Stomach (tissue), 9 donors: ENCODE results near the gene MMD2. TPM values are rescaled to one million over a fixed set of nuclear protein-coding genes. Genes with fewer than 3 reads are reported as not detected.

Source experiments
- DNase-seq, 2 donors: peaks; one replicate each; pipeline versions ENCODE4 v3.0.0 to v3.0.0-alpha.2; 2013 to 2019
- H3K27ac ChIP-seq, 5 donors: fragments of 200-600 bp in 4 of 5; sonication (generic) in 4 of 5; one replicate each; pipeline ENCODE4 v1.5.1; 2013 to 2019; ENCODE audit warnings: mild to moderate bottlenecking in 1 of 5, moderate library complexity in 1 of 5
- H3K27me3 ChIP-seq, 3 donors: fragments of 200-600 bp; sonication (generic); one replicate each; pipeline ENCODE4 v1.5.1; 2017 to 2019; ENCODE audit warnings: mixed run types in 1 of 3
- H3K36me3 ChIP-seq, 4 donors: fragments of 200-600 bp; sonication (generic); 1 replicate in 3 of 4; 2 replicates in 1 of 4; pipeline ENCODE4 v1.5.1; 2016 to 2019
- H3K4me1 ChIP-seq, 4 donors: fragments of 200-600 bp; sonication (generic); one replicate each; pipeline ENCODE4 v1.5.1; 2016 to 2019
- H3K4me3 ChIP-seq, 4 donors: fragments of 200-600 bp; sonication (generic) in 3 of 4; one replicate each; pipeline ENCODE4 v1.5.1; 2016 to 2019; ENCODE audit warnings: mild to moderate bottlenecking in 1 of 4
- H3K9me3 ChIP-seq, 4 donors: fragments of 200-600 bp; sonication (generic); one replicate each; pipeline ENCODE4 v1.5.1; 2016 to 2019
- EP300 ChIP-seq: sonication (generic); formaldehyde crosslinking; IDR thresholded peaks from one replicate; pipeline ENCODE4 v1.6.1; 2017; ENCODE audit warnings: antibody characterized with exemption
- POLR2A ChIP-seq, 4 donors: fragments of 450-650 bp; IDR thresholded peaks; one replicate each; pipeline ENCODE4 v1.6.1; 2016; ENCODE audit warnings: antibody characterized with exemption in 4 of 4, control low read depth in 2 of 4, mild to moderate bottlenecking in 1 of 4, moderate library complexity in 1 of 4
- POLR2AphosphoS5 ChIP-seq, 3 donors: sonication (generic); formaldehyde crosslinking; IDR thresholded peaks; one replicate each; pipeline ENCODE4 v1.6.1; 2016; ENCODE audit warnings: antibody characterized with exemption in 3 of 3
- WGBS, 5 donors: extraction: QIAGEN DNeasy Blood & Tissue Kit in 3 of 5; methylation state at CpG; one replicate each; pipeline versions ENCODE4 v1.1.5 to v1.1.7; 2013 to 2018; 5-methylcytosine and 5-hydroxymethylcytosine counted together
- intact Hi-C: fragments of 100-400 bp; cut with DNase I; formaldehyde crosslinking; loops from one replicate; pipeline ENCODE4 v1.15.1; 2023; ENCODE audit warnings: low total_unique reads
- polyA plus RNA-seq, 3 donors: library from polyadenylated mRNA; stranded (reverse); fragments of 200-250 nt; gene quantifications; one replicate each; pipeline ENCODE4 v1.2.3, GENCODE V29; 2013
- total RNA-seq, 5 donors: library from RNA; depleted of rRNA; stranded (reverse); fragments of >200 nt; gene quantifications; one replicate each; pipeline versions ENCODE4 v1.1.0 to v1.2.3, GENCODE V29; 2014 to 2016
- TF ChIP-seq, protein P1 (sequence below), 7 experiments: fragments of 450-650 bp in 4 of 7; fragments of 200-600 bp in 3 of 7; sonication (generic) in 3 of 7; IDR thresholded peaks; one replicate each; pipeline ENCODE4 v1.5.1; 2016 to 2019; ENCODE audit warnings: antibody characterized with exemption in 7 of 7, control low read depth in 2 of 7, mild to moderate bottlenecking in 1 of 7
- donor health status: healthy with polysubstance abuse.
- donor health status: Bipolar disorder and iron deficiency.
- donor health status: healthy.

MMD2 gene
- total and polyA plus RNA-seq, 8 donors: not detected

- intact Hi-C loops: no loop called here
- Histone ChIP-seq H3K36me3 (no peaks in the 10 kb centered on the region), H3K9me3 (peaks cover 0 to 28% (median 19%) of the 10 kb centered on the region in 4 donors), H3K27ac (no peak overlapping the region), H3K4me3 (no peak overlapping the region), H3K27me3 (peaks cover 0 to 42% (median 8%) of the 10 kb centered on the region in 3 donors), H3K4me1 (peaks cover 0 to 3% (median 0%) of the 10 kb centered on the region in 4 donors)
- TF ChIP-seq POLR2A (IDR thresholded peaks at IDR 0.05): no peak
- no peak for TF ChIP-seq POLR2AphosphoS5 (IDR thresholded peaks at IDR 0.05)
- TF ChIP-seq EP300: no peak
- TF ChIP-seq, protein P1, sequence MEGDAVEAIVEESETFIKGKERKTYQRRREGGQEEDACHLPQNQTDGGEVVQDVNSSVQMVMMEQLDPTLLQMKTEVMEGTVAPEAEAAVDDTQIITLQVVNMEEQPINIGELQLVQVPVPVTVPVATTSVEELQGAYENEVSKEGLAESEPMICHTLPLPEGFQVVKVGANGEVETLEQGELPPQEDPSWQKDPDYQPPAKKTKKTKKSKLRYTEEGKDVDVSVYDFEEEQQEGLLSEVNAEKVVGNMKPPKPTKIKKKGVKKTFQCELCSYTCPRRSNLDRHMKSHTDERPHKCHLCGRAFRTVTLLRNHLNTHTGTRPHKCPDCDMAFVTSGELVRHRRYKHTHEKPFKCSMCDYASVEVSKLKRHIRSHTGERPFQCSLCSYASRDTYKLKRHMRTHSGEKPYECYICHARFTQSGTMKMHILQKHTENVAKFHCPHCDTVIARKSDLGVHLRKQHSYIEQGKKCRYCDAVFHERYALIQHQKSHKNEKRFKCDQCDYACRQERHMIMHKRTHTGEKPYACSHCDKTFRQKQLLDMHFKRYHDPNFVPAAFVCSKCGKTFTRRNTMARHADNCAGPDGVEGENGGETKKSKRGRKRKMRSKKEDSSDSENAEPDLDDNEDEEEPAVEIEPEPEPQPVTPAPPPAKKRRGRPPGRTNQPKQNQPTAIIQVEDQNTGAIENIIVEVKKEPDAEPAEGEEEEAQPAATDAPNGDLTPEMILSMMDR (IDR thresholded peaks at IDR 0.05): no peak
- DNase-seq: no peak
- 74 to 84% (median 77%) methylated on average over 9 of the region's 9 CpGs for WGBS, 5 donors
Observed at GRCh38 chr7:4866528-4867496, 92.2 kb downstream of the MMD2 start.

- Histone ChIP-seq H3K9me3 (peaks cover 0 to 21% (median 14%) of the 10 kb centered on the region in 4 donors), H3K4me1 (peaks cover 0 to 7% (median 0%) of the 10 kb centered on the region in 4 donors), H3K27me3 (peaks cover 0 to 41% (median 10%) of the 10 kb centered on the region in 3 donors), H3K4me3 (peak overlapping the region; percentile 33 to 39 (median 36)), H3K27ac (no peak overlapping the region), H3K36me3 (no peaks in the 10 kb centered on the region)
- no peak for TF ChIP-seq POLR2A (IDR thresholded peaks at IDR 0.05)
- TF ChIP-seq, protein P1 (IDR thresholded peaks at IDR 0.05): no peak
- no peak for TF ChIP-seq POLR2AphosphoS5 (IDR thresholded peaks at IDR 0.05)
- no peak for TF ChIP-seq EP300
- DNase-seq: no peak
- intact Hi-C loops: no loop called here
- WGBS, 5 donors: 78 to 90% (median 87%) methylated on average over 14 of the region's 14 CpGs
Observed at GRCh38 chr7:4862156-4862555, 96.8 kb downstream of the MMD2 start.

DNA sequence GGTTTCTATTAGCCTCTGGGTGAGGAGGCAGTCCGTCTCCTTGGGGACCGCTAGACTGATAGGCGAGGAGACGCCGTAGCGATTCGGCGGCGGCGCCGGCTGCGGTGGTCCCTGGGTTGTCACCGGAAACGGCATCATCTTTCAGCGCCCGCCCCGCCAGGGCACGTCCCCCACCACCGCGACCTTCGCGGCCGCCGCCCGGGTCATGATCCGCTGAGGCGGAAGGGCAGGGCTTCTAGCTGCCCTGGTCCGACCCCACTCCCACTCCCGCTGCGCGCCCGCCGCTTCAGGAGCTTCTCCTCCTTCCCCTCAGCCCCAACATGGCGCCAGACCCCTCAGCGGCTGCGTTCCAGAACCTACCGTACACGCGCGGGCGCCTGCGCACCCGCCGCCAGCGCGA lies 97.3 kb downstream of the MMD2 start, which contains the start of gene PAPOLB:
TSS of gene PAPOLB (minus strand) at position 358 of the 400 bp plus-strand sequence. CDS start at position 138, 220 bp downstream.
- Histone ChIP-seq H3K36me3 (no peaks in the 10 kb centered on the region), H3K4me1 (peaks cover 0 to 7% (median 0%) of the 10 kb centered on the region in 4 donors), H3K9me3 (peaks cover 0 to 21% (median 14%) of the 10 kb centered on the region in 4 donors), H3K27ac (no peak within 1 kb of the TSS), H3K4me3 (peak within 1 kb of the TSS; percentile 33 to 39 (median 36)), H3K27me3 (peaks cover 0 to 41% (median 10%) of the 10 kb centered on the region in 3 donors)
- peak in 1 of 2 donors; percentile 50 for DNase-seq
- 20 to 26% (median 24%) methylated on average over 19 to 46 of the region's 46 CpGs for whole genome bisulfite sequencing, 5 donors
- no peak for TF ChIP-seq POLR2AphosphoS5 (IDR thresholded peaks at IDR 0.05)
- intact Hi-C loops: no loop called here

GRCh38 chr7:4861227-4861626 lies 97.8 kb downstream of the MMD2 start:
- no peak for TF ChIP-seq EP300
- TF ChIP-seq POLR2AphosphoS5 (IDR thresholded peaks at IDR 0.05): no peak
- Histone ChIP-seq H3K27ac (no peak overlapping the region), H3K36me3 (no peaks in the 10 kb centered on the region), H3K4me3 (peak overlapping the region; percentile 33 to 39 (median 36)), H3K9me3 (peaks cover 0 to 21% (median 14%) of the 10 kb centered on the region in 4 donors), H3K4me1 (peaks cover 0 to 7% (median 0%) of the 10 kb centered on the region in 4 donors), H3K27me3 (peaks cover 0 to 41% (median 10%) of the 10 kb centered on the region in 3 donors)
- intact Hi-C loops: no loop called here
- no peak for DNase-seq
- 85 to 88% (median 87%) methylated on average over 11 of the region's 11 CpGs for WGBS, 5 donors

- WGBS, 5 donors: 62 to 76% (median 72%) methylated on average over 3 of the region's 3 CpGs
Observed at GRCh38 chr7:4857189-4857588, 101.8 kb downstream of the MMD2 start.

More at GRCh38 chr7:4857189-4857588, 101.8 kb downstream of the MMD2 start:
- Histone ChIP-seq H3K27me3 (peaks cover 0 to 10% (median 7%) of the 10 kb centered on the region in 3 donors), H3K36me3 (no peaks in the 10 kb centered on the region), H3K4me3 (no peak overlapping the region), H3K27ac (no peak overlapping the region), H3K4me1 (peaks cover 0 to 7% (median 0%) of the 10 kb centered on the region in 4 donors), H3K9me3 (peaks cover 0 to 8% (median 7%) of the 10 kb centered on the region in 4 donors)
- DNase-seq: no peak
- no peak for TF ChIP-seq EP300
- no peak for TF ChIP-seq POLR2AphosphoS5 (IDR thresholded peaks at IDR 0.05)
- no peak for TF ChIP-seq POLR2A (IDR thresholded peaks at IDR 0.05)
- TF ChIP-seq, protein P1 (IDR thresholded peaks at IDR 0.05): no peak
- intact Hi-C loops: no loop called here
